Endothelial cell (in vitro differentiated cells): Measurements from ENCODE around the gene PHAF1. TPM values are rescaled to one million over a fixed set of nuclear protein-coding genes. Genes with fewer than 3 reads are reported as not detected.
A peak's percentile ranks its signal among the peaks of the same experiment; 100 is the strongest.

Experiments
- DNase-seq: peaks from one replicate; pipeline ENCODE4 v3.0.0; 2021; ENCODE audit warnings: low spot score
- H3K27ac Mint-ChIP-seq: one replicate; pipeline ENCODE4 v1.8.0; 2021; ENCODE audit warnings: mixed read lengths, inconsistent platforms; ENCODE audit not compliant: unreplicated experiment
- H3K27me3 Mint-ChIP-seq: one replicate; pipeline ENCODE4 v1.8.0; 2021; ENCODE audit warnings: mild to moderate bottlenecking, moderate library complexity, mixed read lengths, inconsistent platforms; ENCODE audit not compliant: unreplicated experiment
- H3K36me3 Mint-ChIP-seq: one replicate; pipeline ENCODE4 v1.8.0; 2021; ENCODE audit warnings: mild to moderate bottlenecking, low read depth, mixed read lengths, inconsistent platforms; ENCODE audit not compliant: unreplicated experiment
- H3K4me1 Mint-ChIP-seq: one replicate; pipeline ENCODE4 v1.8.0; 2021; ENCODE audit warnings: mild to moderate bottlenecking, mixed read lengths, inconsistent platforms; ENCODE audit not compliant: unreplicated experiment
- H3K4me3 Mint-ChIP-seq: one replicate; pipeline ENCODE4 v1.8.0; 2021; ENCODE audit warnings: mild to moderate bottlenecking, mixed read lengths, inconsistent platforms; ENCODE audit not compliant: unreplicated experiment
- H3K9me3 Mint-ChIP-seq: one replicate; pipeline ENCODE4 v1.8.0; 2021; ENCODE audit warnings: mixed read lengths, inconsistent platforms; ENCODE audit not compliant: unreplicated experiment
- CTCF ChIP-seq: fragments of 200-600 bp; sonication (generic); IDR thresholded peaks from one replicate; pipeline ENCODE4 v1.5.0; 2021; ENCODE audit warnings: antibody characterized with exemption; ENCODE audit not compliant: unreplicated experiment
- total RNA-seq: library from RNA; stranded (reverse); fragmentation: NEBNext Ultra II Directional; extraction: Animal tissue kit (Norgen Biotek cat#: 25700); gene quantifications from one replicate; pipeline ENCODE4 v1.2.1, GENCODE V29; 2021; ENCODE audit not compliant: unreplicated experiment

The PHAF1 gene
- total RNA-seq, 1 donor from 2014 or later, result 17.7 TPM

- Mint-ChIP-seq H3K4me1 (peaks cover 52% of the 10 kb centered on the region), H3K4me3 (peak overlapping the region; percentile 86), H3K36me3 (peaks cover 40% of the 10 kb centered on the region), H3K9me3 (no peaks in the 10 kb centered on the region), H3K27ac (peak overlapping the region; percentile 61), H3K27me3 (peaks cover 23% of the 10 kb centered on the region)
- DNase-seq, result no peak
- no peak for TF ChIP-seq CTCF
Observed at GRCh38 chr16:67196881-67197280, 87.1 kb downstream of the PHAF1 start.

GRCh38 chr16:67197704-67198103 lies 88.0 kb downstream of the PHAF1 start:
- Mint-ChIP-seq H3K9me3 (no peaks in the 10 kb centered on the region), H3K4me1 (peaks cover 49% of the 10 kb centered on the region), H3K4me3 (peak overlapping the region; percentile 25), H3K27ac (peak overlapping the region; percentile 9), H3K27me3 (peaks cover 22% of the 10 kb centered on the region), H3K36me3 (peaks cover 38% of the 10 kb centered on the region)
- no peak for DNase-seq
- TF ChIP-seq CTCF, result no peak

Other genes with a start within 250 kb of the PHAF1 start
- gene PDP2, start 229.4 kb upstream of the PHAF1 start, total RNA-seq, result 11.3 TPM
- not detected for gene CDH16, start 191.1 kb upstream of the PHAF1 start, total RNA-seq
- gene RRAD, start 184.4 kb upstream of the PHAF1 start, total RNA-seq, result not detected
- gene CIAO2B, start 175.5 kb upstream of the PHAF1 start, total RNA-seq, result 38.8 TPM
- gene CES2, start 174.4 kb upstream of the PHAF1 start, total RNA-seq, result 26.7 TPM
- 2.5 TPM for gene CES3, start 148.7 kb upstream of the PHAF1 start, total RNA-seq
- gene CES4A, start 121.4 kb upstream of the PHAF1 start, total RNA-seq, result 1.1 TPM
- 65.8 TPM for gene CBFB, start 80.8 kb upstream of the PHAF1 start, total RNA-seq
- 1.5 TPM for gene B3GNT9, start 41.1 kb downstream of the PHAF1 start, total RNA-seq
- 3.7 TPM for gene TRADD, start 50.0 kb downstream of the PHAF1 start, total RNA-seq
- gene FBXL8, start 50.0 kb downstream of the PHAF1 start, total RNA-seq, result 3.8 TPM
- gene HSF4, start 54.8 kb downstream of the PHAF1 start, total RNA-seq, result 5.7 TPM
- gene NOL3, start 60.6 kb downstream of the PHAF1 start, total RNA-seq, result 2.6 TPM
- 88.8 TPM for gene MATCAP1, start 74.0 kb downstream of the PHAF1 start, total RNA-seq
- 150 TPM for gene EXOC3L1, start 80.2 kb downstream of the PHAF1 start, total RNA-seq
- gene E2F4, start 82.2 kb downstream of the PHAF1 start, total RNA-seq, result 113 TPM
- 25.3 TPM for gene ELMO3, start 89.2 kb downstream of the PHAF1 start, total RNA-seq
- 33.6 TPM for gene TMEM208, start 117.2 kb downstream of the PHAF1 start, total RNA-seq
- gene FHOD1, start 137.5 kb downstream of the PHAF1 start, total RNA-seq, result 248 TPM
- 17.2 TPM for gene SLC9A5, start 139.0 kb downstream of the PHAF1 start, total RNA-seq
- 9.5 TPM for gene PLEKHG4, start 169.6 kb downstream of the PHAF1 start, total RNA-seq
- gene KCTD19, start 216.8 kb downstream of the PHAF1 start, total RNA-seq, result 2.0 TPM
- 24.1 TPM for gene LRRC36, start 216.9 kb downstream of the PHAF1 start, total RNA-seq